GM12801 (cell line): ENCODE measurements around the gene LRFN3.

Experiments
- CTCF ChIP-seq: IDR thresholded peaks from one replicate; pipeline ENCODE4 v1.5.1; 2011; ENCODE audit warnings: control low read depth; ENCODE audit not compliant: insufficient read length; ENCODE audit errors: extremely low read depth

The LRFN3 gene

GRCh38 chr19:35955881-35956634, 19.9 kb downstream of the LRFN3 start:
- no peak for TF ChIP-seq CTCF

GRCh38 chr19:35958660-35959039, 22.5 kb downstream of the LRFN3 start:
- TF ChIP-seq CTCF: no peak

GRCh38 chr19:35959040-35959967, 23.1 kb downstream of the LRFN3 start:
- TF ChIP-seq CTCF: no peak

- no peak for TF ChIP-seq CTCF
Observed at GRCh38 chr19:35959968-35960320, 23.8 kb downstream of the LRFN3 start.

GRCh38 chr19:35960432-35960972, 24.3 kb downstream of the LRFN3 start:
- TF ChIP-seq CTCF: no peak

- no peak for TF ChIP-seq CTCF
Observed at GRCh38 chr19:35963514-35963913, 27.3 kb downstream of the LRFN3 start.

GRCh38 chr19:35966771-35967170, 30.6 kb downstream of the LRFN3 start:
- TF ChIP-seq CTCF: no peak
